Neural progenitor cell (in vitro differentiated cells): ENCODE results near the gene CREB3L2.

Source experiments
- EZH2 ChIP-seq: fragments of 200-600 bp; sonication (generic); IDR thresholded peaks from 2 replicates; pipeline ENCODE4 v1.6.1; 2017; ENCODE audit warnings: antibody characterized with exemption, mild to moderate bottlenecking, moderate library complexity
- EZH2phosphoT487 ChIP-seq: fragments of 200-600 bp; sonication (generic); IDR thresholded peaks from 2 replicates; pipeline ENCODE4 v1.6.1; 2017; ENCODE audit warnings: antibody characterized with exemption
- TF ChIP-seq, protein P1 (sequence below): fragments of 200-600 bp; sonication (generic); IDR thresholded peaks from 2 replicates; pipeline ENCODE4 v1.5.1; 2017; ENCODE audit warnings: antibody characterized with exemption, mild to moderate bottlenecking

DNA sequence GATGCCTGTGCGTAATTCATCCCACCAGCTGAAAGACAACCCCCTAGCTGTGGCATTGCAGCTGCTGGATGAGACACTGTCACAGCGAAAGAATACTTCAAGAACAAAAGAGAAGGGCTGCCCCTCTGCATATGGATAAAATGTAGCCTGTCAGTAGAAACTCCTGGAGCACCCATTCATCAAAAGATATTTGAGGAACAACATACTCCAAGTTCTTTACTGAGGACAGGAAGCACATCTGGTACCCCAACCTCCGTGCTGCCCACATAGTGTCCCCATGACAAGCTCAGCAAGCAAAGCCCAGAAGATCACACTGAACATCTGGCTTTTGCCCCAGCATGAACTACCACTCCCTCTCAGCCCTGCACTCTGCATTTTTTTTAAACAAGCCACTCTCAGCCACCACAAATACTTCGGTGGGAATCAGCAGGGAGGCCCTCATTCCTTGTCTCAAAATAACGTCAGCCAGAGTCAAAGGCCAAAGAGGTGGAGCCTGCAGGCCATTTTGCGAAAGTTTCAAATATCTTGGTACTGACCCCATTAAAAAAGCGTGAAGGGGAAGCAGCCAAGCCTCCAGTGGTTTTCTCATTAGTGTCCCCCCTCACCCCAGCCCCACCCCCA, 1.7 kb downstream of the CREB3L2 start:
- TF ChIP-seq, protein P1, sequence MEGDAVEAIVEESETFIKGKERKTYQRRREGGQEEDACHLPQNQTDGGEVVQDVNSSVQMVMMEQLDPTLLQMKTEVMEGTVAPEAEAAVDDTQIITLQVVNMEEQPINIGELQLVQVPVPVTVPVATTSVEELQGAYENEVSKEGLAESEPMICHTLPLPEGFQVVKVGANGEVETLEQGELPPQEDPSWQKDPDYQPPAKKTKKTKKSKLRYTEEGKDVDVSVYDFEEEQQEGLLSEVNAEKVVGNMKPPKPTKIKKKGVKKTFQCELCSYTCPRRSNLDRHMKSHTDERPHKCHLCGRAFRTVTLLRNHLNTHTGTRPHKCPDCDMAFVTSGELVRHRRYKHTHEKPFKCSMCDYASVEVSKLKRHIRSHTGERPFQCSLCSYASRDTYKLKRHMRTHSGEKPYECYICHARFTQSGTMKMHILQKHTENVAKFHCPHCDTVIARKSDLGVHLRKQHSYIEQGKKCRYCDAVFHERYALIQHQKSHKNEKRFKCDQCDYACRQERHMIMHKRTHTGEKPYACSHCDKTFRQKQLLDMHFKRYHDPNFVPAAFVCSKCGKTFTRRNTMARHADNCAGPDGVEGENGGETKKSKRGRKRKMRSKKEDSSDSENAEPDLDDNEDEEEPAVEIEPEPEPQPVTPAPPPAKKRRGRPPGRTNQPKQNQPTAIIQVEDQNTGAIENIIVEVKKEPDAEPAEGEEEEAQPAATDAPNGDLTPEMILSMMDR: no peak
- TF ChIP-seq EZH2: no peak
- no peak for TF ChIP-seq EZH2phosphoT487
